NCI-H526 treated with DMSO at 0.1 percent for 48 hours (cell line): ENCODE data around the gene PCCA.
"Not testable (repeated sequence)": the region's sequence is repeated elsewhere in the genome, so short reads cannot be mapped to it uniquely, and the experiment has no call there.

Source experiments
- DNase-seq: peaks from one replicate; lab custom pipeline; 2025; lab: John Stamatoyannopoulos, UW

Gene PCCA

DNA sequence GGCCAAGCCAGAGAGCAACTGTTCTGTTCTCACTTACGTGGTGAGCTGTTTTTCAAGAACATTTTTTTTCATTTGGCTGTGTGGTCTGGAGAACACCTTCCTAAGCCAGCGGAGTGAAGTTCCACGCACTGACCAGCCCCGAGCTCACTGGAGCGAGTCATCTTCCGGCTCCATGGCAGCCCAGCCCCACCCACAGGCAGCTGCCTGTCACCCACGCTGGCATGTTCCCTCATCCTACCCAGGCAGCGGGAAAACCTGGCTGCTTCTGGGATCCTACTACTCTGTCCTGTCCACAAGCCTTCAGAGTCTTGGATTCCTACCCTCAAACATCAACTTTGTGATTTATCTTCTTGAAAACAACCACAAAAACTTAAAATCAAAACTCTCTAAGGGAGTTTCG lies 423.5 kb downstream of the PCCA start:
- no peak for DNase-seq

DNA sequence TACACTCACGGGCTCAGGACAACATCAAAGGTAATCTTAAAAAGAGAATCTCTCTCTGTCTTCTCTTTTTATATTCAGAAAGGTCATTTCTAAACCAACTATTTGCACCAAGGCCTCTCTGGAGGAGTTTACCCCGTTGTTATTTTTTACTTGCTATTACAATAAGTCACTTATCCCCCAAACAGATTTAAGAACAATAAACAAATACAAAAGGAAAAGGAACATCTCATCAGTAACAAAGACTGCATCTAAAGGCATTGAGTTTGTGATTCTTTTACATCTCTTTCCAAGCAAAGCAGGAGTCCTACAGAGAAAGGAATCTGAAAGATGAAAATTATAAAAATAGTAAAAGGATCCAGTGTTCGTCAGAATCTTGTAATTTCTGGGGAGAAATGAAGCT lies 424.3 kb downstream of the PCCA start:
- DNase-seq, result no peak

DNA sequence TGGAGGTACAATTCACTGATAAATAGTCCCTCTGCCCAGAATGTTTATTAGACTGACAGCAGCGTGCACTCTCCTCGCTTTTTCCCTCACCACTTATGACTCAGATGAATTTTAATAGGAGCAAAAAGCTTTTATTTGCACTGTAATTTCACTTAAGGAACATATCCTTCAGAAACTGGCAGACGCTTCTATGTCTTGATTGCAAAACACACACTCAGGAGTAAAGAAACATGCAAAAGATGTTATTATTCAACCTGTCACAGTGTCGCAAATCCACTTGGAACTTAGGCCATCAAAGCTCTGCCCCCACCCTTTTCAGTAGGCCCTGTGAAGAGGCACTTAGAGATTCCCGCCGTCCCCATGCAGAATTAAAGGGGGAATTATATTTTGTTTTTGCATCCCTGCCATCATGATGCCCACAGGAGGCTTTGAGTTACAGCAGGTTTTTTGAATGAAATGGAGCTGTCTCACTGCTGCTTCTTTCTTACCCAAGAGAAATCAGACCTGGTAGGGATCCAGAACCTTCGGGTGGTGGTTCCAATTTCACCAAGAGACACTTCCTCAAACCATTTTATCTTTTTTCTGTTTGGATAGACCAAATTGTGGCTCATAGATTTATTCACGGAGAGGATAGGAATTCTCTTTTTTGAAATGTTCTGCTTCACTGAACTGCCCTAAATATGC lies 425.2 kb downstream of the PCCA start:
- DNase-seq, result no peak

DNA sequence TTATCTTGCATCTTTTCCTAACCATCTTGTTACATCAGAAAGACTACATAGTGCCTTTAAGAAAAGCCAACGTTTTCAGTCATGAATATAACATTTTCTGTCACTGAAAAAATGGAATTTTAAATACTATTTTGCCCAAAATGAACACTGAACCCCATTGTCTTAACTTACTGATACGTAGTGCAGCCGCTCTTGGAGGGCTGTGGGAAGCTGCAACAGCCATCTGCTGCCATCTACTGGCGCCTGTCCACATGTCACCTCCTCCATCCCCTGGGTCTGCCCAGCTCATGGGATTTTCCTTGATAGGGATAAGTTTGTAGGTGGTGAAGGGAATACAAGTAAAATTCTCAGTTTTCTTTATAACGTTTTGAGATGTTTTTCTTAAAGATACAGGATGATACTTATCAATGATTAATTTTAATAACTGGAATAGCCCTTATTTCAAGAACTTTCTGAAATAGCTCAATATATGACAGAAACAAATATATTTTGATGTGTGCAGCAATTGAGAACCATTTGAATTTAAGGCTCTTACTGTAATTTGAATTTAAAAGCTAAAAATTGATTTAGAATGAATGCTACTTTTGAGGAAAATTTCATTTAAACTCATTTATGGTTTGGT lies 426.0 kb downstream of the PCCA start:
- peak; percentile 66 for DNase-seq

DNA sequence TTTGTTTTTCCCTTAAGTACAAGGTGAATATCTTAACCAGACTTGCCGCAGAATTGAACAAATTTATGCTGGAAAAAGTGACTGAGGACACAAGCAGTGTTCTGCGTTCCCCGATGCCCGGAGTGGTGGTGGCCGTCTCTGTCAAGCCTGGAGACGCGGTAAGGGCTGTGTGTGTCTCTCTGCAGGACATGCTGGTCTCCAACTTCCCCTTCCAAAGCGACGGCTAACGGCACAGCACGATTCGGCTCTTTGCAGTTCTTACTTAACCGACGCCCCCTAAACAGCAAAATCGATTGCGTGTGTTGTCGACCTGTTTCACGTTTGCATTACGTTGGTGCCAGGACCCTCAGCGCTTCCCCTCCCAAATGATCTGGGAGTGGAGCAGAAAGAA lies 426.5 kb downstream of the PCCA start:
- DNase-seq, result no peak

DNA sequence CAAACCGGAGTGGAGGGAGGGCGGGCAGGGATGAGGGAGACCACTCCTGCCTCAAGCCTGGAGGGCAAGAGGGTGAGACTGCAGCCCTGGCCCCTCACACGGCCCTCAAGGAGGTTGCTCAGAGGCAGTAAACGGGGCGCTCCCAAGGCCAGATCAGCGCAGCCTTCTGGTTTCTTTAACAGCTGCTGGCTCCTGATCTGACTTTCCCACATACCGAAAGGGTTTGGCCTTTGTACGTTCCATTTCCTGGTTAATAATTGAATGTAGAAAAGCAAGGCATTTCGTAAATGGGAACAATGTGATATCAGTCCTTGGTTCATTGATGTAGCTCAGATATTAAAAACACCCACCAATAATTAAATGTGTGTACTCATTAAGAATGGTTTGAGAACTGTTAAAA lies 428.2 kb downstream of the PCCA start:
- no peak for DNase-seq

DNA sequence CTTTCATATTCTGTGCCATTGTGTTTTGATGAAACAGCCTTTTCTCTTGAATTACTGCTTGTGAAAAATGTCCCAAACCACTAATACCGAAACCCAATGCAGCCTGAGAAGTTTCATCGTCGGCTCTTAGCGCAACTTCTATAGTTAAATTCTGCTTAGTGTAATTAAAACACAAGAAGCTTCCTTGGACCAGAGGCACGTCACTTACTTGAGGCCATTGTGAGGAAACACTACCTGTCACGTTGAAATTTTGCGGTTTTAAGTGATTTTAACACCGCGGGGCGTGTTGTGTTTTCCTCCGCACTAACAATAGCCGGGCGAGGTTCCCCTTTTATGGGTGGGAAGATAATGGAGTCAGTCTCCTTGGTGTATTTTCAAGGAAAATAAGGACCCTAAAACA lies 428.8 kb downstream of the PCCA start:
- no peak for DNase-seq

DNA sequence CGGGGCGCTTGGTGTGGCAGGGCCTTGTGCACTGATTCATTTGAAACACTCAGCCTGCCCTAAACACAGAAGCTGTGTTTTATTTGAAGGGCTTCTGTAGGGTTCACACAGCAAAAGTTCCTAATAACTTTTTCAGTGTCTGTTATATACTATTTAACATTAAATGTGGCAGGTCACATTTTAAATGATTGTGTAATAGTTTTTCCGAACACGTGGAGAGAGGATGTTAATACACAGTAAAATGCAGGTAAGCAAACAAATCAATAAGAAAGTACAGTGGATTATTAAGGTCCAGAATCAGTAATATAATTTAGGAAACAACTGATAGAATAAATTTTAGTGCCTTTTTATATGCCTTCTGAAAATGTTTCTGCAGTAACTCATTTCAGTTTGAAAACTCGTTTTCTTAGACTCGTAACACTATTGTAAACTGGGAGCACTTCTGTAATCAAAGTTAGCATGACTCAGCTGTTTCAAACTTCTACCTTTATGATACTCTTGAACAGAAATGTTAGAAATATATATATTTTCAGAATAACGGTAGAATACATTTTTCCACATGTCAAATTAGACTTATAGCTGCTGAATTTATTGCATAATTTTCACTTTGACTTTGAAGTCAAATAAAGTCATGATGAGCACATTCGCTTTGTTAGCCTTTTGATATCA lies 429.6 kb downstream of the PCCA start:
- no peak for DNase-seq

DNA sequence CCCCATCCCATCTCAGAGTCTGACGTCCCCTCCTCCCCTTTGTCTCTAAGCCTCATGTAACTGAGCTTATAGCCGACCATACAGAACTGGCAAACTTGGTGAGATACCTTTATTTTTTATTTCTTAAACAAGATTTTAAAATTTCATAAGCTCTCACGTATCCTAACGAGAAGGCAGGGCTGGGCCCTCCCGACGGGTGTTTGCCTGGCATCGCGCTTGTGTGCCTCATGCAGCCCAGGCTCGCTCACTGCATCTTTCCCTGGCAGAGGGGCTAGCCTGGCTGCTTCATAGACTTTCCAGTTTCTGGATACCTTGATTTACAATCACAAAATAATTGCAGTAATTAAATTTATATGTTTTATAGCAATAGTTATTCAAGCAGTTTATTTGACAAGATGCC lies 430.7 kb downstream of the PCCA start:
- DNase-seq, result no peak

DNA sequence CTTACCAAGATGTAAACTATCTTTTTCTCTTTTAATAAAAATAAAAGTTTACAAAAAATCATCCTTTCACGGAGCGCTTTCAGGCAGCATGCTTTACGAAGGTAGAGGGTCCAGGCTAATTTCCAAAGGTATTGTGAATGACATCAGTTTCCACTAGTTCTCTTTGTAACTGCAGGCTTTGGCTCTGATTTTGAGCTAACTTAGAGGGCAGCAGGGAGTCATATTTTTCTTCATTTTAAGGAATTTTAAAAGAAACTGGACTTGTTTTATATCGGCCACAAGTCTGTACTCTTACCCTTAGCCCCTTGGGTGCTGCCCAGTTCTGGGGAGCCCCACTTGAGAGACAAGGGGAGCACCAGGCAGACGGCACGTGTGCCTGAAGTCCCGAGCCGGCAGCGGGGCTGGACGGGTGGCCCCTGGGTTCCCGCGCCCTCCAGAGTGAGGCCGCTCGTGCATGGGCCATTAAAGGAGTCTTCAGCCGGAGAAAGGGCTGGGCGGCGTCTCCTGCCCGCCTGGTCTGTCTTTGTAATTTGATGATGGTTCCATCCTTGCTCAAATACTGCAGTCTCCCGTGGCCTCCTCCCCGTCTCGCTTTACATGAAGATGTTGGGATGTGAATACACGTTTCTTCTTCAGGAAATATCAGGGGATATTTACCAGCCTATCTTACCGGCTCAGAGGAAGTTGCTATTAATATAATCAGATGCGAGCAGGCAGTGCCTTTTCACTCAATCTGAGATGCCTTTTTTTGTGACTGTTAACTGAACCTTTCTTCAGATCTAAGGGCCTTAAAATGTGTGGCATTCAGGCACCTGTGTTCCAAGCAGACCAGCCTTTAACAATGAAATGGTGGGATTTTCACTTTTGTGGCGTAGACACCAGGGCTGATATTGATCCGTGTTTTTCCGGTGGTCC lies 432.3 kb downstream of the PCCA start:
- no peak for DNase-seq

DNA sequence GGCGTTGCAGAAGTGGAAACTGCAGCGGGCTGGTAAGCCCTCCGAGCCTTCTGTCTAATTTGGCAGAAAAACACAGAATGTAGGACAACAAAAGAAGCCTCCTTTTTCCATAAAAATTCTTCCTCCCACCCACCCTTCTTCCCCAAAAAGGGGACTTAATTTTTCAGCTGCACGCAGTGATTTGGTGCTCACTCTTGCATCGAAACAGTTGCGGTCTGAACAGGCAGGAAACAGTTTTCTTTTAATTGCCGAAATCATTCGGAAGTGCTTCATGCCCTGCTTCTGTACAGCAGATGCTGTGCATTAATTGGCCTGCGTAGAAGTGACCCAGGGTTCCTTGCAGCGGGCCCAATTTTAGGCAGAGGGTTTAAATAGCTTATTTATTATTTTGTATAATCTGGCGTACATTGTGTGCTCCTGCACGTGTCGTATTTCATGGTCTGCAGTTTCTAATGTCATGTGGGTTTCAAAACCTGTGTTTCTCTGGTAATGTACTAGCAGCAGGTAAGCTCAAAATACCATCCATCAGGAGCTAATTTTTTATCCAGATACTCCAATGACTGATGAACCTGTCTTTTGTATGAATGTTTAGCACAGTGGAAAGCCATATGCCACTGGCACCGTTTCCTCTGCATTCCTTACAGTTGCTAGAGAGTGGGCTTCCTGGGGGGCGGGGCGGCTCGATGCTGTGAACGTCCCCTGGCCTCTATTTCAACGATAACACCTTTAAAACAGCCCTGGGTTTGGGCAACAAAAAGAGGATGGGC lies 433.1 kb downstream of the PCCA start:
- no peak for DNase-seq

DNA sequence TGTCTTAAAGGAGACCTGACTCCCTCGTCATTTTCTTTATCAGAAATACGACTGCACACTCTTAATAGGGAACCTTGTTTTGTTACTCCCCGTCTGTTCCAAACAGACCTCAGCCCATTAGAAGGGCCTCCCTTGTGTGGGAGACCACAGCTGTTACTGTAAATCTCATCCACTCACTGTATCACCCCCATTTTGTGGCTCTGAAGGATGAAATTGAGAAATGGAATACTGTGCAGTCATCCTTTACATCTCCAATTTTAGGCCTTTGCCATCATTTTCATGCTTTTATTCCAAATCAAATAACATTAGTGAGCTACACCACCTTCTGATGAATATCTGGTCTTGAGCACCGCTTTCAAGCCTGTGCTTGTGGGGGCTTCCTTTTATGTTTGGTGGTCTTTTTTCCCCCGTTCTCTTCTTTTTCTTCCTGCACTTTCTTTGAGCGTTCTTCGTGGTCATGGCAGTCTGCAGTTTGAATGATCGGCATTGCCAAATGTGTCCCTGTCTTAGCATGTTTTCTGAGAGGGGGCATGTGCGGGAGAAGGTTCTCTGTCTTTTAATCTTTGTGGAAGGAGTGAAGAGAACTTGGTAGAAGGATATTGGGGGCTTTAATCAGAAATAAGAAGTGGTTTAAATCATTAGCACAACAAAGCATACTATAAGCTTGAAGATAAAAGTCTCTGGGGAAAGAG lies 433.9 kb downstream of the PCCA start:
- no peak for DNase-seq

DNA sequence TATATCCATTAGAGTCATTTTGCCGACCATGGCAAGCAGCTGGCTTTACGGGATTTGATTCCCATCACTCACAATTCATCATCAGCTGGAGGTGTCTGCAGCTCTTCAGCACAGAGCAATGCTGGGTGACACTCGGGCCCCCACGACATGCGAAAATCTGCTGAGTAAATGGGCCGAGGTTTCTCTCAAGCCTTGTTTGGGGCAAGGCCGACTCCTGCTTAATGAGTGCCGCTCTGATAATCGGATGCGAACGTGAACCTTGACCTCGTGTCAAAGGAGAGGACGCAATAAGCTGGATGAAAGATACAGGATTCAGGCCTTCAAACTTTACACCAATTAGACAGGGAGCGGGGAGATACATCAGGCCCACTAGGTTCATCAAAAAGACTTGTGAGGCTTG lies 434.5 kb downstream of the PCCA start:
- no peak for DNase-seq

DNA sequence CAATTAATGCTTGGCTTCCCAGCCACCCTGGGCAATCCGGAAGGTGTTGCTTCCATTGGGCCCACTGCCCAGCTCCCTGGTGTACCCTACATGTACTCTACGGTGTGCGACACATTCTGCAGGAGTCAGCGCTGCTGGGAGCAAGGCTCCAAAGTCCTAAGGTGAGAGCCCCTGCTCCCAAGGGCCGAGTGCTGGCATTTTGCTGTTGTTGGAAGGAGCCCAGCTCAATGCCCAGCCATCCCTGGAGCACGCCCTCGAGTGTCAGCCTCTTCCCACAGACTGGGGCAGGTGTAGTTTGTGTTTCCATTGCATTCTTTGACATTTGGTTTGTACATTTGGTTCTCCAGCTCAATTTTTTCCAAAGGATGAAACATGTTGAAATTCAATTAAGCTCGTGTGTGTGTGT lies 435.1 kb downstream of the PCCA start:
- DNase-seq, result no peak

DNA sequence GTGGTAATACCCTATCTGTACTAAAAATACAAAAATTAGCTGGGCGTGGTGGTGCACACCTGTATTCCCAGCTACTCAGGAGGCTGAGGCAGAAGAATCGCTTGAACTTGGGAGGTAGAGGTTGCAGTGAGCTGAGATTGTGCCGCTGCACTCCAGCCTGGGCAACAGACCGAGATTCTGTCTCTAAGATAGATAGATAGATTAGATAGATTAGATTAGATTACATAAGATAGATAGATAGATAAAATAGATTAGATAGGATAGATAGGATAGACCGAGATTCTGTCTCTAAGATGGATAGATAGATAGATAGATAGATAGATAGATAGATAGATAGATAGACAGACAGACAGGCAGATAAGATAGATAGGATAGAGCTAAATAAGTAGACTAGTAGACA lies 435.8 kb downstream of the PCCA start:
- DNase-seq, result not testable (repeated sequence)

DNA sequence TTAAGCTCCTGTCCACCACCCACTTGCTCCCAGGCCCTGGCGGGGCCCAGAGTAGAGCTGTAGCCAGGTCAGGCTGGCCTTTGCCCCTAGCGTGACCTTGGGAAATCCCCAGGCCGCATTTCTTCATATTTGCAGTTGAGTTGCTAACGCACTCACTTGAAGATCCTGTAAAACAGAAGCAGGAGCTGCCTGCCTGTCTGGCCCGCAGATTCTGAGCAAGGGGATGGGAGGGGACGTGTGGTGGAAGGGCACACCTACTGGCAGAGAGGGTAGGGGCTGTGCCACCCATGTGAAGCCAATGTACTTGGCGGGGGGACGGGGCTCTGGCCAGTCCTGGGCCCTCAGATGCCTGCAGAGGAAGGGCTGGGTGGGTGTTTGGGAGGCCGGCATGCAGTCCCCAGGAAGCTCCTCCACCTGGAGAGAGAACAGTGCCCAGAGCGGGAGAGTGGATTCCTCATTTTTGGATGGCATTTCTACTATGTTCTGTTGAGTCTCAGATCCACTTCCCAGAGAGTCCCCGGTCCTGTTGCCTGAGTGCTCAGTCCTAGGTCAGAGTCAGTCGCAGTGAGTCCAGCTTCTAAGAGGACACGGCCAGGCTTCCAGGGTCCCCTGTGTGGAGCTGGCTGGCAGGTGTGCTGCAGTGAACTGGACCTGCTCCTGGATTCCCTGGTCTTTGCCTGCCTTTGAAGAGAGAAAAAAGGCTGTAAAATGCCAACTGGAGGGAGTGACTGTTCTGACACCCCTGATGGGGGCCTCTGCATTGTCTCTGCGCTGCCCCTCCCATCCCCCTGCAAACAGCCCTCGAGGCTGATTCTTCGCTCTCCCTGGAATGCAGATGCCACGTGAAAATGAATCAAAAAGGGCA lies 436.8 kb downstream of the PCCA start:
- DNase-seq, result no peak

DNA sequence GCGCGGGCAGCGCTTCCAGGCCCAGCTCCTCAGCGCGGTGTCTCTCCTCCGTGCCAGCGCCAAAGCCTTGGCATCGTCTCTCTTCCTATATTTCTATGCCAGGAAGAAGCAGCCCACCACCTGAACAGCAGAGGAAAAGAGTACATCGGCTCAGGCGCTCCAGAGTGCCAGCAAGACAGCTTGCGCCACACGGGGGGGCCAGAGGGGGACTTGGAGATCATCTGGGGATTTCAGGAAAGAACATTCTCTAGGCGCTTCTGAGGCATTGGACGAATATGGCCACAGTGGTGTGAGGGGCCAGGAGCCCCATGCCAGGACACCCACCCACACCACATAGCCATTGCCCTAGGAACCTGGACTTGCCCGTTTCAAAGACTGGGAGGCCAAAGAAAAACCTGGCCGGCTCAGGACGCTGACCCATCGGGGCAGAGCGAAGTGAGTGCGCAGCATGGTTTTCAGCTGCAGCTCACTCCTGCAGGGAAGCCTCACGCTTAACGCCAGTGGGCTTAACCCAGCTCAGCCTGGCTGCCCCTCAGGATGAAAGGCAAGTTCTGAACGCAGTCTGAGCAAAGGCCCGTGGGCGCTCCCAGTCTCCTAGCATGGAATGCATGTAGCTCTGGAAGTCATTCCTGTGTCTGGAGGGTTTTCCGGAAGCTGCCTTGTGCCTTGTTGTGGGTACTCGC lies 437.6 kb downstream of the PCCA start:
- no peak for DNase-seq

DNA sequence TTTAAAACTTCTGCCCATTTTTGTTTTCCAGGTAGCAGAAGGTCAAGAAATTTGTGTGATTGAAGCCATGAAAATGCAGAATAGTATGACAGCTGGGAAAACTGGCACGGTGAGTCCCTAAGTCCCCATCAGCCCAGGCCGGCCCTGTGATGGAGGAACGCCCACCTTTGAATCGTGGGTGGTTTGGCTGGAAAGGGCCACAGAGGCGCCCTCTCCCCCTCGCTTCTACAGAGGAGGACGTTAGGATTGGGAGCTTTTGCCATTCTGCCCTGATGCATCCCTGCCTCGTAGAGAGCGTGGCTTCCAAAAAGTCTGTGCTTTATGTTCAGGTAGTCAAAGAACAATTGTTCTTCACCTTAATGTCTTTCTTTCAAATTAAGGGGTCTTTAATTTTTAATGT lies 438.8 kb downstream of the PCCA start:
- no peak for DNase-seq

DNA sequence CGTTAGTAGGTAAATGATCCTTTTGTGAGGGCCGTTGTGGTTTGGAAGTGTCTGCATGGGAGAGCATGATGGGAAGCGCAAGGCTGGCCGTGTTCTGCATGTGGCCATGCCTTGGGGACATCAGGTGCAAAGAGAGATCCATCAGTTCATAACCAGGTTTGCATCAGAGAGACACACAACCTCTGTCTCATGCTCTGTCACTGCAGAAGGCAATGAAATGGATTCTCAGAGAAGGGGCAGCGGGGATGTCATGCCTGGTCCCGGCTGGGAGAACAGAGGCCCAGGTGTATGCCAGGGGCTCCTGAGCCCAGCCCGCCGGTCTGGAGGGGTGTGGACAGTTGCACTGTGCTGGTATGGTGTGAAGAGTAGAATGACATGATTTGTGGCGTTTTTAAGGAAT lies 439.5 kb downstream of the PCCA start:
- no peak for DNase-seq

DNA sequence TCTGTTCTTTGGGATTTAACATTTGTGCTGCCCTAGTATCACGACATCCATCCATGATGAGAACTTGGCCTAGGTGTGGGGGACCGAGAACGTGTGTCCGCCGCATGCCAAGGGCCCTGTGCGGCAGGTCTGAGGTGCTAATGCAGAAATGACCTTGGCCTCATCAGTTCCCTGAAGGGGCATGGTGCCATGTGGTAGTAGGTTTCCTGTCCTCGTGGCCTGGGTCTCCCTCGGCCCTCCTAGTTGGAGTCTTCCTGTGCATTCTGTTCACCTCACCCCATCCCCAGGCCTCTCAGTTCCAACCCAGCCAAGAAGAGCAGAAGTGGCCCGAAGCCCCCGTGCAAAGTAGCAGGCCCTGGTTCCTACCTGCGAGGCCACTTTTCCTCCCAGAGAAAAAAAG lies 439.9 kb downstream of the PCCA start:
- no peak for DNase-seq
